ENCODE results near the gene FHIP2A. TPM values are rescaled to one million over a fixed set of nuclear protein-coding genes. Genes with fewer than 3 reads are reported as not detected.

FHIP2A gene
- total and polyA plus RNA-seq, 3 donors from 2014 or later: 30.3 to 44.8 (median 39.8) TPM

DNA sequence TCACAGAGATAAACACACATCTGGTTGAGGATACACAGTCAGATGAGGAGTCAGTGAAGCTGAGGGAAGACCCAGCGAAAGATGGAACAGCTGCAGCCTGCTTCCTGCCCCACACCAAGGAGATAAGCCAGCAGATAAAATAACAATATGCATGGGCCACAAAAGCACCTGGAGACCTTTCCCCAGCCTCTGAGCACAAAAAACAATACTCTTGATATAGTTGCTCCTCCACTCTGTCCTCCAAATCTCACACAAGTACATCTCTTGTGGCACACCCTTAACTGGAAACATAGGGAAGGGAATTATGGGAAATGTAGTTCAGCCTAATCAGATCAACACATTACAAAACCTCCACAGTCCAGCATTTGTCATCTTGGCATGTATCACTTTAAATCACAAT, 9.7 kb upstream of the FHIP2A start:
- WGBS, 2 donors: 91% methylated on average over 1 of the region's 1 CpG
- H3K9me3 ChIP-seq: no peaks in the 10 kb centered on the region
- TF ChIP-seq, protein P1, sequence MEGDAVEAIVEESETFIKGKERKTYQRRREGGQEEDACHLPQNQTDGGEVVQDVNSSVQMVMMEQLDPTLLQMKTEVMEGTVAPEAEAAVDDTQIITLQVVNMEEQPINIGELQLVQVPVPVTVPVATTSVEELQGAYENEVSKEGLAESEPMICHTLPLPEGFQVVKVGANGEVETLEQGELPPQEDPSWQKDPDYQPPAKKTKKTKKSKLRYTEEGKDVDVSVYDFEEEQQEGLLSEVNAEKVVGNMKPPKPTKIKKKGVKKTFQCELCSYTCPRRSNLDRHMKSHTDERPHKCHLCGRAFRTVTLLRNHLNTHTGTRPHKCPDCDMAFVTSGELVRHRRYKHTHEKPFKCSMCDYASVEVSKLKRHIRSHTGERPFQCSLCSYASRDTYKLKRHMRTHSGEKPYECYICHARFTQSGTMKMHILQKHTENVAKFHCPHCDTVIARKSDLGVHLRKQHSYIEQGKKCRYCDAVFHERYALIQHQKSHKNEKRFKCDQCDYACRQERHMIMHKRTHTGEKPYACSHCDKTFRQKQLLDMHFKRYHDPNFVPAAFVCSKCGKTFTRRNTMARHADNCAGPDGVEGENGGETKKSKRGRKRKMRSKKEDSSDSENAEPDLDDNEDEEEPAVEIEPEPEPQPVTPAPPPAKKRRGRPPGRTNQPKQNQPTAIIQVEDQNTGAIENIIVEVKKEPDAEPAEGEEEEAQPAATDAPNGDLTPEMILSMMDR (IDR thresholded peaks at IDR 0.05): no peak
- no peak for TF ChIP-seq POLR2A (IDR thresholded peaks at IDR 0.05)

DNA sequence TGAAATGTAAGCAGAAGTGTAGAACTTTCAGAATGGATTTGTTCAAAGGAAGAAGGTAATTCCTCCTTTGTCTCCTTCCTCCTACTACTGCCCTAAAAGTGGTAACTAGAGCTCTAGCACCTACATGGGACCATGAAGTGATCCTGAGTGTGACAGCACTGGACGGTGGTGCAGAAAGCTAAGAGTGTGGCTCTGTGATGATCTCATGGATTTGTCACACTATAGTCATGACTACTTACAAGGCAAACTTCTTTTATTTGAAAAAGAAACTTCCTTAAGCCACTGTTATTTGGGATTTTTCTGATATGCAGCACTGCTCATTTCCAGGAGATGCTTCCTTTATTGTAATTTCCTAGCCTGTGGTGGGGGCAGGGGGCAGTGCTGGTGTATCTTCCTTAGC, 5.8 kb upstream of the FHIP2A start:
- H3K4me1 ChIP-seq: no peaks in the 10 kb centered on the region
- 88 to 92% methylated on average over 1 of the region's 1 CpG for WGBS, 2 donors
- H3K27me3 ChIP-seq: no peaks in the 10 kb centered on the region
- intact Hi-C loops (cut with DNase I; ENCODE audit: low total_unique reads): no loop called here
- H3K9me3 ChIP-seq: no peaks in the 10 kb centered on the region
- TF ChIP-seq, protein P1 (IDR thresholded peaks at IDR 0.05): no peak
- no peak for TF ChIP-seq POLR2A (IDR thresholded peaks at IDR 0.05)
- no peaks in the 10 kb centered on the region for H3K36me3 ChIP-seq (ENCODE audit: low read depth, missing control alignments)
- DNase-seq: no peak
- no peak overlapping the region for H3K4me3 ChIP-seq
- no peak overlapping the region for H3K27ac ChIP-seq

More for the DNA sequence above, 9.7 kb upstream of the FHIP2A start:
- Histone ChIP-seq H3K27ac (no peak overlapping the region), H3K36me3 (ENCODE audit: low read depth, missing control alignments) (no peaks in the 10 kb centered on the region), H3K27me3 (no peaks in the 10 kb centered on the region), H3K4me3 (no peak overlapping the region), H3K4me1 (no peaks in the 10 kb centered on the region)
- intact Hi-C loops (cut with DNase I; ENCODE audit: low total_unique reads): no loop called here
- DNase-seq: no peak

DNA sequence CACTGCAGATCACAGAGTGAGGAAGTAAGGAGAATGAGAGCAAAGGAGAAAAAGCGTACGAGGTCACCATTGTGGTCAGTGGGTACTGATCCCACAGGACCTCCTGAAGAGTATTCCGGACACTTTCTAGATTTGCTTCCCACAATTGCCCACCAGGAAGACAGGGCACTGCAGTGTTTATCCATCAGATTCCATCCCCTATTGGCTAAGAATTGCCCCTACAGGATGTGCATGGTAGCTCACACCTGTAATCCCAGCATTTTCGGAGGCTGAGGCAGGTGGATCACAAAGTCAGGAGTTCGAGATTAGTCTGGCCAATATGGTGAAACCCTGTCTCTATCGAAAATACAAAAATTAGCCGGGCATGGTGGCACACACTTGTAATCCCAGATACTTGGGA, 5.3 kb upstream of the FHIP2A start:
- TF ChIP-seq POLR2A (IDR thresholded peaks at IDR 0.05): no peak
- TF ChIP-seq, protein P1 (IDR thresholded peaks at IDR 0.05): no peak
- Histone ChIP-seq H3K4me1 (no peaks in the 10 kb centered on the region), H3K27me3 (no peaks in the 10 kb centered on the region), H3K9me3 (no peaks in the 10 kb centered on the region), H3K27ac (no peak overlapping the region), H3K4me3 (no peak overlapping the region), H3K36me3 (ENCODE audit: low read depth, missing control alignments) (no peaks in the 10 kb centered on the region)
- intact Hi-C loops (cut with DNase I; ENCODE audit: low total_unique reads): no loop called here
- DNase-seq: no peak
- WGBS, 2 donors: 89 to 92% methylated on average over 7 of the region's 7 CpGs

DNA sequence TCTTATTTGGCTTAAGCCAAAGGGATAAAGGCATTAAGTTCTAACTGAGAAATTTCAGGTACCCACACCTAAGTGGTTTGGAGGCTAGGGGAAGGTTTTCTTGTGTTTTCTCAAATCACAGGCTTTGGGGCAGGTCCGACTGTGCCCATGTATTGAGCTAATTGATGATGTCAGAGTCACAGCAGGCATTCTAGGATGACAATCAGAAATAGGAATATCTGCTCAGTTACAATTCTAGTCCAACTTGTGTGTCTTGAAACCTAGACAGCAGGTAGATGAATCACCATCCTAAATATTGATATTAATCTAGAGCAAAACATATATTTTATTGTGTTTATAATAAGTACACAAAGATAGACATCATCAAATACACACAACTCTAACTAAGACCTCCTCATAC, 2.3 kb upstream of the FHIP2A start:
- DNase-seq: no peak
- TF ChIP-seq, protein P1 (IDR thresholded peaks at IDR 0.05): no peak
- TF ChIP-seq POLR2A (IDR thresholded peaks at IDR 0.05): no peak
- intact Hi-C loops (cut with DNase I; ENCODE audit: low total_unique reads): no loop called here
- Histone ChIP-seq H3K9me3 (no peaks in the 10 kb centered on the region), H3K4me3 (no peak overlapping the region), H3K27me3 (no peaks in the 10 kb centered on the region), H3K27ac (no peak overlapping the region), H3K4me1 (peaks cover 5% of the 10 kb centered on the region), H3K36me3 (ENCODE audit: low read depth, missing control alignments) (no peaks in the 10 kb centered on the region)
- WGBS, 2 donors: 80 to 97% methylated on average over 1 of the region's 1 CpG

DNA sequence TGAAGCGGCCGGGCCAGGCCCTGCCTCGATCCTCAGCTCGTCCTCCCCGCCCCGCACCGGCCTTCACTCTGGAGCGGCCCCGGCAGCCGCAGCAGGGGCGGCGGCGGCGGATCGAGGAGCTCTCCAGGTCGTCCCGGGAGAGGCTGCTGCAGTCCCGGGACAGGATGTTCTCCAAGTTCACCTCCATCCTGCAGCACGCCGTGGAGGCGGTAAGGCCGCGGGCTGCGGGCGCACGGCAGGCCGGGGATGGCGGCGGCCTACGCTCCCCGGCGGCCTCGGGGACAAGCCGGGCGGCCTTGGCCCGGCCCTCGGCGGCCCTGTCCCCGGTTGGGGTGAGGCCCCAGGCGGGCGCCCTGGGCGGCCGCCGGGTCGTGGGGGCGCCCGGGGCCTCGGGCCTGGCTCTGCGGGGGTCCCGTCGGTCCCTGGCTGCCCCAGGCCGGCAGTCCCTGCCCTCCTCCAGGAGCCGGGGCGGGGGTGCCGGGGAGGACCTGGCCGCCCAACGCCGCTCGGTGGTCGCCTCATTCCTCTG, 399 bp downstream of the FHIP2A start:
- peak overlapping the region; percentile 91 to 94 for H3K4me3 ChIP-seq
- H3K36me3 ChIP-seq (ENCODE audit: low read depth, missing control alignments): no peaks in the 10 kb centered on the region
- H3K4me1 ChIP-seq: peaks cover 9% of the 10 kb centered on the region
- DNase-seq: peak; percentile 40
- intact Hi-C loops (cut with DNase I; ENCODE audit: low total_unique reads): no loop called here
- TF ChIP-seq POLR2A (IDR thresholded peaks at IDR 0.05): no peak
- TF ChIP-seq, protein P1 (IDR thresholded peaks at IDR 0.05): peak in 1 of 3 experiments; percentile 6
- peak overlapping the region; percentile 98 to 99 for H3K27ac ChIP-seq
- H3K9me3 ChIP-seq: no peaks in the 10 kb centered on the region
- WGBS, 2 donors: 0% methylated on average over 2 to 15 of the region's 60 CpGs
- H3K27me3 ChIP-seq: no peaks in the 10 kb centered on the region

Measured in testis (tissue), 3 donors.